OCI-LY3 (cell line): ENCODE results near the gene SAV1.

Experiments used
- H2AFZ ChIP-seq: fragments of 200-600, 300-600 bp; shearing (Covaris generic); 2 replicates; pipeline ENCODE4 v1.6.0; 2014; ENCODE audit warnings: antibody characterized with exemption, low read depth, low read length
- H3K27ac ChIP-seq: fragments of 200-600, 300-600 bp; sonication (generic); 2 replicates; pipeline ENCODE4 v1.5.1; 2014; ENCODE audit warnings: mild to moderate bottlenecking, low read length, moderate library complexity, mixed read lengths
- H3K27me3 ChIP-seq: fragments of 200-600, 300-600 bp; sonication (generic); 2 replicates; pipeline ENCODE4 v1.6.1; 2014; ENCODE audit warnings: low read depth, low read length, mixed read lengths
- H3K36me3 ChIP-seq: fragments of 200-600, 300-600 bp; sonication (generic); replicated peaks from 2 replicates; pipeline ENCODE3; 2014; ENCODE audit warnings: low read depth, low read length, mixed read lengths
- H3K4me1 ChIP-seq: fragments of 300-600, 200-600 bp; sonication (generic); 2 replicates; pipeline ENCODE4 v1.6.1; 2014; ENCODE audit warnings: low read length, mixed read lengths
- H3K4me2 ChIP-seq: fragments of 200-600, 300-600 bp; sonication (generic); 2 replicates; pipeline ENCODE4 v1.6.1; 2014; ENCODE audit warnings: low read length, mixed read lengths
- H3K4me3 ChIP-seq: fragments of 300-600, 200-600 bp; sonication (generic); 2 replicates; pipeline ENCODE4 v1.5.1; 2014; ENCODE audit warnings: antibody characterized with exemption, mild to moderate bottlenecking, low read length, moderate library complexity
- H3K79me2 ChIP-seq: fragments of 300-600, 200-600 bp; shearing (Covaris generic); 2 replicates; pipeline ENCODE4 v1.6.1; 2014; ENCODE audit warnings: mild to moderate bottlenecking, low read length, mixed read lengths
- H3K9ac ChIP-seq: fragments of 300-600, 200-600 bp; shearing (Covaris generic); 2 replicates; pipeline ENCODE4 v1.6.0; 2014; ENCODE audit warnings: mild to moderate bottlenecking, low read length, moderate library complexity
- H3K9me3 ChIP-seq: fragments of 200-600, 300-600 bp; shearing (Covaris generic); 2 replicates; pipeline ENCODE4 v1.6.1; 2014; ENCODE audit warnings: low read length, mixed read lengths; ENCODE audit not compliant: insufficient read depth
- H4K20me1 ChIP-seq: fragments of 200-600, 300-600 bp; sonication (generic); 2 replicates; pipeline ENCODE4 v1.6.1; 2016; ENCODE audit warnings: low read length, mixed read lengths; ENCODE audit not compliant: insufficient read depth
- EZH2phosphoT487 ChIP-seq: fragments of 200-600 bp; shearing (Covaris generic); IDR thresholded peaks from 2 replicates; pipeline ENCODE4 v1.6.1; 2018; ENCODE audit warnings: antibody characterized with exemption, mixed run types, low read depth
- TF ChIP-seq, protein P1 (sequence below): fragments of 200-600, 300-600 bp; sonication (generic); IDR thresholded peaks from 2 replicates; pipeline ENCODE4 v1.5.1; 2014; ENCODE audit warnings: antibody characterized with exemption, low read length, low read depth

Gene SAV1

DNA sequence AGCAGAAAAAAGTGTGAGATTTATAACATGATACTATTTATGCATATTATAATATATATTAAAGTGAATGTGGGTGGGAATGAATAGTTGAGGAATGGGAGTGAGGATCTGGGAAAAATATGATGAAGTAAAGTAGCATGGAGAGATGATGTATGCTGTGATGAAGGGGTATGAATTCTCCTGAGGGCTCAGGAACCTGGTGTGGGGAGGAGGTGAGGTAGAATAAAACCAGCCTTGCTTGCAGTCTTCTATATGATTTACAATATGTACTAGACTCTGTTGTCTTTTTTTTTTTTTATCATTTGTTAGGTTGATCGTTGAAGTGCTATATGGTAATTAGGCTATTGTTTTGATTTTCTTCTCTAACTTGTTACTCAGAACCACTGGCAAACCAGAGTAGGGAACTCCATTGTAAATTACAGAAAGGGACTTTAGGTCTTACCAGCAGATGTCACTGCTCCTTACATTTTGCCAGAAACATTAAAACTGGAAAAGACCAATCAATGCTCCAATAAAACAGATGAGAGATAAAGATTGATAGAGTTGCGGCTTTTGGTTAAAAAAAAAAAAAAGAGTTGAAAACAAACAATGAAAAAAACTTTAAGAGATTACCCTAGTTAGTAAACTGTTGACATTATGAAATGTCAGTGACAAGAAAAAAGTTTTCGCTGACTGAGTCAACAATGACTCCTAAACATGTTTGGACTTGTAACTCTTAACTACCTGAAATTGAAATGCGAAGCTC, 68.2 kb downstream of the SAV1 start:
- H3K4me3 ChIP-seq, result no peak overlapping the region
- H3K36me3 ChIP-seq, result no peaks in the 10 kb centered on the region
- no peak overlapping the region for H2AFZ ChIP-seq
- H3K27ac ChIP-seq, result no peak overlapping the region
- TF ChIP-seq, protein P1, sequence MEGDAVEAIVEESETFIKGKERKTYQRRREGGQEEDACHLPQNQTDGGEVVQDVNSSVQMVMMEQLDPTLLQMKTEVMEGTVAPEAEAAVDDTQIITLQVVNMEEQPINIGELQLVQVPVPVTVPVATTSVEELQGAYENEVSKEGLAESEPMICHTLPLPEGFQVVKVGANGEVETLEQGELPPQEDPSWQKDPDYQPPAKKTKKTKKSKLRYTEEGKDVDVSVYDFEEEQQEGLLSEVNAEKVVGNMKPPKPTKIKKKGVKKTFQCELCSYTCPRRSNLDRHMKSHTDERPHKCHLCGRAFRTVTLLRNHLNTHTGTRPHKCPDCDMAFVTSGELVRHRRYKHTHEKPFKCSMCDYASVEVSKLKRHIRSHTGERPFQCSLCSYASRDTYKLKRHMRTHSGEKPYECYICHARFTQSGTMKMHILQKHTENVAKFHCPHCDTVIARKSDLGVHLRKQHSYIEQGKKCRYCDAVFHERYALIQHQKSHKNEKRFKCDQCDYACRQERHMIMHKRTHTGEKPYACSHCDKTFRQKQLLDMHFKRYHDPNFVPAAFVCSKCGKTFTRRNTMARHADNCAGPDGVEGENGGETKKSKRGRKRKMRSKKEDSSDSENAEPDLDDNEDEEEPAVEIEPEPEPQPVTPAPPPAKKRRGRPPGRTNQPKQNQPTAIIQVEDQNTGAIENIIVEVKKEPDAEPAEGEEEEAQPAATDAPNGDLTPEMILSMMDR, result peak; percentile 80
- TF ChIP-seq EZH2phosphoT487, result no peak
- no peaks in the 10 kb centered on the region for H3K9me3 ChIP-seq
- H3K9ac ChIP-seq, result no peak overlapping the region
- 0 out of 2 replicates have a peak, but pooled peaks cover 4% of the 10 kb centered on the region for H3K27me3 ChIP-seq
- H4K20me1 ChIP-seq, result no peaks in the 10 kb centered on the region
- H3K4me1 ChIP-seq, result no peaks in the 10 kb centered on the region
- H3K4me2 ChIP-seq, result no peak overlapping the region
- H3K79me2 ChIP-seq, result no peaks in the 10 kb centered on the region

DNA sequence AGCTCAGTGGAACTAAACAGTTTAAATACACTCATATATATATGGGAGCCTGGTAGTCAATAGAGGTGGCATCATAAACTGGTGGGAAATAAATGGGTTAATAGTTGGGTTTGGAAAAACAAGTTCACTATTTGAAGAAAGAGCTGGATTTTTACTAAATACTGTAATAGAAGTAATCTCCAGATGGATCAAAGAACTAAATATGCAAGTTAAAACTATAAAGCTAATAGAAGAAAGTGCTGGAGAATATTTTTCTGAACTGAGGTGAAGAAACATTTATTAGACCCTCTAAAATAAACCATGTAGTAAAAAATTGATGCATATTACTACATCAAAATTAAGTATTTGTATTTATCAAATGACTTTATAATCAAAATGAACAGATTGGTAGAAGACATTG, 69.3 kb downstream of the SAV1 start:
- H3K27ac ChIP-seq, result no peak overlapping the region
- 0 out of 2 replicates have a peak, but pooled peaks cover 4% of the 10 kb centered on the region for H3K27me3 ChIP-seq
- no peak overlapping the region for H3K9ac ChIP-seq
- no peaks in the 10 kb centered on the region for H3K36me3 ChIP-seq
- no peak for TF ChIP-seq EZH2phosphoT487
- TF ChIP-seq, protein P1, result no peak
- H3K4me2 ChIP-seq, result no peak overlapping the region
- H2AFZ ChIP-seq, result no peak overlapping the region
- no peaks in the 10 kb centered on the region for H3K79me2 ChIP-seq
- H4K20me1 ChIP-seq, result no peaks in the 10 kb centered on the region
- H3K9me3 ChIP-seq, result no peaks in the 10 kb centered on the region
- H3K4me3 ChIP-seq, result no peak overlapping the region
- no peaks in the 10 kb centered on the region for H3K4me1 ChIP-seq

DNA sequence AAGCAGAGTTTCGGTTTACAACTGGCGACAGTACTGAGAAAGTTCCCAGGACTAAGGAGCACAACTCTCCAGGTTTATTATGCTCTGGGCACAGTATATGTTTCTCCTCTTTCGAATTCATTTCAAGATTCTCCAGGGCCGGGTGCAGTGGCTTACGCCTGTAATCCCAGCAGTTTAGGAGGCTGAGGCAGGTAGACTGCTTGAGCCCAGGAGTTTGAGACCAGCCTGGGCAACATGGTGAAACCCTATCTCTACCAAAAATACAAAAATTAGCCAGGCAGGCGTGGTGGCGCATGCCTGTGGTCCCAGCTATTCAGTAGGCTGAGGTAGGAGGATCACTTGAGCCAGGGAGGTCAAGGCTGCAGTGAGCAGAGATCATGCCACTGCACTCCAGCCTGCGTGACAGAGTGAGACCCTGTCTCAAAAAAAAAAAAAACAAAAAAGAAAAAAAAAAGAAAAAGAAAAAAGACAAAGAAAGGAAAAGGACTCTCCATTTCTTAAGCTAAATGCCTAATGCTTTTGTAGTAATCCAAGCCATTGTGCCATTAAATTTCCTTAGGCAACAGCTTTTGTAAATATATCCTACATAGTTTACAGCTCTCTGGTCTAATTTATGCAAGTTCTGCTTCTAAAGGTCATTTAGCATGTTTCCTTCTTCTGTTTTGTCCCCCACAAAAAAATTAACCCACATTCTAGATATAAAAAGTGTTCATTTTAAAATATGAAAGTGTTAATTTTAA, 73.4 kb downstream of the SAV1 start:
- no peaks in the 10 kb centered on the region for H3K9me3 ChIP-seq
- no peak overlapping the region for H3K4me2 ChIP-seq
- TF ChIP-seq EZH2phosphoT487, result no peak
- TF ChIP-seq, protein P1, result no peak
- no peak overlapping the region for H3K4me3 ChIP-seq
- H3K4me1 ChIP-seq, result no peaks in the 10 kb centered on the region
- H3K27ac ChIP-seq, result no peak overlapping the region
- no peak overlapping the region for H2AFZ ChIP-seq
- H3K36me3 ChIP-seq, result no peaks in the 10 kb centered on the region
- no peaks in the 10 kb centered on the region for H3K79me2 ChIP-seq
- peaks cover 13% of the 10 kb centered on the region; the same call in 1 of the 2 replicates for H3K27me3 ChIP-seq
- H3K9ac ChIP-seq, result no peak overlapping the region
- no peaks in the 10 kb centered on the region for H4K20me1 ChIP-seq

DNA sequence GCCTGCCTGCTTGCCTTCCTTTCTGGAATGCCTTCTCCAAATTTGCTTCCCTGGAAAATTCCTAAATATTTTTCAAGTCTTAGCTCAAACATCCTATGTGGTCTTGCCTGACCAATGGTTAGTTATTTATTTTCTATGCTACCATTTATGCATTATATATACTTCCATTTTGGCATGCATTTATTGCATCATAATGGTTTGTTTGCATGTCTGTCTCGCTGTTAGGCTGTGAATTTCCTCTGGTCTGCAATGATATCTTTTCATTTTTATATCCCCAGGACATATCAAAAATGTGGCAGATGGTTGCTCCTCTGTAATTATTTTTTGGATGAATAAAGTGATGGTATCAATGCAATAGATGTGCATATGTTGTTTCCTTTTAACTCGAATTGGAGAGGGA, 77.6 kb downstream of the SAV1 start:
- no peak overlapping the region for H3K9ac ChIP-seq
- no peak overlapping the region for H3K4me2 ChIP-seq
- H3K27ac ChIP-seq, result no peak overlapping the region
- H3K27me3 ChIP-seq, result peaks cover 10% of the 10 kb centered on the region; the same call in 1 of the 2 replicates
- no peaks in the 10 kb centered on the region for H3K9me3 ChIP-seq
- TF ChIP-seq, protein P1, result no peak
- no peak for TF ChIP-seq EZH2phosphoT487
- H3K4me1 ChIP-seq, result no peaks in the 10 kb centered on the region
- H2AFZ ChIP-seq, result no peak overlapping the region
- H3K36me3 ChIP-seq, result no peaks in the 10 kb centered on the region
- no peak overlapping the region for H3K4me3 ChIP-seq
- no peaks in the 10 kb centered on the region for H3K79me2 ChIP-seq
- H4K20me1 ChIP-seq, result no peaks in the 10 kb centered on the region
